Neural cell (in vitro differentiated cells): Measurements from ENCODE around the gene ABHD17A. TPM values are rescaled to one million over a fixed set of nuclear protein-coding genes. Genes with fewer than 3 reads are reported as not detected.
"Not testable (repeated sequence)": the region's sequence is repeated elsewhere in the genome, so short reads cannot be mapped to it uniquely, and the experiment has no call there.

Experiments
- H2AFZ ChIP-seq: fragments of 200-600, 300-800 bp; sonication (generic), shearing (Covaris generic); 2 replicates; pipeline ENCODE4 v1.6.0; 2014; ENCODE audit warnings: low read depth, mild to moderate bottlenecking, antibody characterized with exemption, low read length, moderate library complexity
- H3F3A ChIP-seq: fragments of 200-600 bp; shearing (Covaris generic); 2 replicates; pipeline ENCODE4 v1.6.1; 2016; ENCODE audit warnings: mild to moderate bottlenecking, moderate library complexity, mixed read lengths, antibody characterized with exemption, low read length; ENCODE audit not compliant: insufficient read depth, poor library complexity, severe bottlenecking
- H3K27ac ChIP-seq: fragments of 200-600, 300-800 bp; sonication (generic), shearing (Covaris generic); 2 replicates; pipeline ENCODE4 v1.5.1; 2014; ENCODE audit warnings: mild to moderate bottlenecking, low read length, moderate library complexity
- H3K27me3 ChIP-seq: fragments of 300-800, 200-600 bp; sonication (generic), shearing (Covaris generic); 2 replicates; pipeline ENCODE4 v1.6.0; 2014; ENCODE audit warnings: mild to moderate bottlenecking, low read depth, low read length, moderate library complexity; ENCODE audit not compliant: insufficient read depth
- H3K36me3 ChIP-seq: fragments of 300-800, 200-600 bp; sonication (generic), shearing (Covaris generic); 2 replicates; pipeline ENCODE4 v1.5.1; 2014; ENCODE audit warnings: mild to moderate bottlenecking, antibody characterized with exemption, low read length, moderate library complexity; ENCODE audit not compliant: insufficient read depth
- H3K4me2 ChIP-seq: fragments of 300-800, 200-600 bp; sonication (generic), shearing (Covaris generic); 2 replicates; pipeline ENCODE4 v1.6.0; 2014; ENCODE audit warnings: mild to moderate bottlenecking, low read length
- H3K4me3 ChIP-seq: fragments of 300-800, 200-600 bp; sonication (generic), shearing (Covaris generic); 2 replicates; pipeline ENCODE4 v1.5.1; 2014; ENCODE audit warnings: mild to moderate bottlenecking, low read length, moderate library complexity
- H3K79me2 ChIP-seq: fragments of 200-600 bp; shearing (Covaris generic); replicated peaks from 2 replicates; pipeline ENCODE4 v1.6.0; 2014; ENCODE audit warnings: mild to moderate bottlenecking, low read length, moderate library complexity; ENCODE audit not compliant: insufficient read depth
- H3K9ac ChIP-seq: fragments of 300-800, 200-600 bp; sonication (generic), shearing (Covaris generic); 2 replicates; pipeline ENCODE4 v1.6.1; 2016; ENCODE audit warnings: mild to moderate bottlenecking, low read length, mixed read lengths
- H3K9me2 ChIP-seq: fragments of 200-600 bp; shearing (Covaris generic); 2 replicates; pipeline ENCODE4 v1.6.1; 2016; ENCODE audit warnings: mild to moderate bottlenecking, low read length, mixed read lengths; ENCODE audit not compliant: insufficient read depth
- H3K9me3 ChIP-seq: fragments of 200-600, 300-800 bp; sonication (generic), shearing (Covaris generic); 2 replicates; pipeline ENCODE4 v1.6.1; 2016; ENCODE audit warnings: mild to moderate bottlenecking, mixed run types, low read length, moderate library complexity, mixed read lengths
- H4K20me1 ChIP-seq: fragments of 200-600 bp; shearing (Covaris generic); 2 replicates; pipeline ENCODE4 v1.6.1; 2016; ENCODE audit warnings: mild to moderate bottlenecking, mixed run types; ENCODE audit not compliant: insufficient read depth
- CTCF ChIP-seq: fragments of 450-650 bp; IDR thresholded peaks from 2 replicates; pipeline ENCODE4 v1.5.1; 2014; ENCODE audit warnings: antibody characterized with exemption, mild to moderate bottlenecking, moderate library complexity; ENCODE audit not compliant: poor library complexity, severe bottlenecking
- EP300 ChIP-seq: fragments of 450-650 bp; conservative IDR thresholded peaks from 2 replicates; pipeline ENCODE4 v1.6.1; 2014; ENCODE audit warnings: antibody characterized with exemption, mild to moderate bottlenecking, moderate library complexity; ENCODE audit not compliant: poor library complexity, severe bottlenecking
- MXI1 ChIP-seq: fragments of 450-650 bp; conservative IDR thresholded peaks from 2 replicates; pipeline ENCODE4 v1.6.1; 2014; ENCODE audit warnings: antibody characterized with exemption, mild to moderate bottlenecking; ENCODE audit not compliant: poor library complexity, severe bottlenecking
- POLR2AphosphoS5 ChIP-seq: IDR thresholded peaks from 2 replicates; pipeline ENCODE4 v1.6.1; 2012
- RAD21 ChIP-seq: fragments of 450-650 bp; conservative IDR thresholded peaks from 2 replicates; pipeline ENCODE4 v1.6.1; 2014; ENCODE audit warnings: antibody characterized with exemption, mild to moderate bottlenecking, moderate library complexity
- REST ChIP-seq: IDR thresholded peaks from 2 replicates; pipeline ENCODE4 v1.6.1; 2012; ENCODE audit warnings: borderline replicate concordance
- SMC3 ChIP-seq: fragments of 450-650 bp; conservative IDR thresholded peaks from 2 replicates; pipeline ENCODE4 v1.6.1; 2014; ENCODE audit warnings: antibody characterized with exemption, mild to moderate bottlenecking, moderate library complexity; ENCODE audit not compliant: poor library complexity
- TAF1 ChIP-seq: IDR thresholded peaks from 2 replicates; pipeline ENCODE4 v1.6.1; 2012; ENCODE audit warnings: low read depth
- polyA plus RNA-seq: library from polyadenylated mRNA; depleted of rRNA; stranded (reverse); fragments of >200 nt; gene quantifications from 2 replicates; pipeline ENCODE4 v1.2.3, GENCODE V29; 2014

The ABHD17A gene
- polyA plus RNA-seq, 1 donor from 2014 or later = 116 TPM

GRCh38 chr19:1875646-1876495, 9.4 kb downstream of the ABHD17A start:
- H3K79me2 ChIP-seq = peaks cover 17% of the 10 kb centered on the region
- H3K36me3 ChIP-seq = no peaks in the 10 kb centered on the region
- H3K4me3 ChIP-seq = peak overlapping the region; percentile 99
- peaks cover 4% of the 10 kb centered on the region for H4K20me1 ChIP-seq
- H2AFZ ChIP-seq = peak overlapping the region; percentile 24
- H3K9ac ChIP-seq = peak overlapping the region; percentile 81
- H3K9me2 ChIP-seq = no peaks in the 10 kb centered on the region
- H3F3A ChIP-seq = no peaks in the 10 kb centered on the region
- H3K9me3 ChIP-seq = no peaks in the 10 kb centered on the region
- peak overlapping the region; percentile 88 for H3K4me2 ChIP-seq
- H3K27me3 ChIP-seq = no peaks in the 10 kb centered on the region
- TF ChIP-seq SMC3 (peak; percentile 31), EP300 (peak; percentile 23), POLR2AphosphoS5 (peak; percentile 96), CTCF (peak; percentile 28), REST (no peak), TAF1 (no peak), MXI1 (peak; percentile 95), RAD21 (peak; percentile 20)
- peak overlapping the region; percentile 68 for H3K27ac ChIP-seq

- Histone ChIP-seq H3K27ac (peak overlapping the region; percentile 68), H2AFZ (peak overlapping the region; percentile 24), H3K9ac (peak overlapping the region; percentile 81), H3K4me2 (peak overlapping the region; percentile 88), H3K79me2 (peaks cover 17% of the 10 kb centered on the region), H3K4me3 (peak overlapping the region; percentile 99)
- not testable (repeated sequence) for H3K9me3 ChIP-seq, H3K9me2 ChIP-seq, H3F3A ChIP-seq, H3K27me3 ChIP-seq, H3K36me3 ChIP-seq, H4K20me1 ChIP-seq
Measured at GRCh38 chr19:1875265-1875645, 10.0 kb downstream of the ABHD17A start.
